Pancreas (tissue), 10 donors: ENCODE data around the gene DPEP2NB. TPM values are rescaled to one million over a fixed set of nuclear protein-coding genes. Genes with fewer than 3 reads are reported as not detected.
"Not testable (repeated sequence)": the region's sequence is repeated elsewhere in the genome, so short reads cannot be mapped to it uniquely, and the experiment has no call there.

Experiments
- ATAC-seq, 4 donors: fragments of 200-7000 bp; cut with Tn5 transposase; one replicate each; pipeline versions ENCODE4 v1.8.0 to v1.9.1; 2020; ENCODE audit warnings: mild to moderate bottlenecking in 4 of 4, moderate library complexity in 4 of 4
- DNase-seq, 6 donors: peaks; one replicate each; pipeline ENCODE4 v3.0.0-alpha.2; 2020
- FAIRE-seq: peaks from 2 replicates; lab custom pipeline; 2012; peaks lifted over from hg19 to GRCh38; lab: Jason Lieb, UNC
- H3K27ac ChIP-seq, 4 donors: fragments of 200-600 bp; sonication (generic); 1 replicate in 3 of 4; 2 replicates in 1 of 4; pipeline versions ENCODE4 v1.5.0 to v1.8.0; 2020
- H3K27me3 ChIP-seq, 4 donors: fragments of 200-600 bp; one replicate each; pipeline ENCODE4 v1.8.0; 2021
- H3K36me3 ChIP-seq, 3 donors: fragments of 200-600 bp; sonication (generic) in 1 of 3; one replicate each; pipeline versions ENCODE4 v1.5.0 to v1.8.0; 2020 to 2021
- H3K4me1 ChIP-seq, 3 donors: fragments of 200-600 bp; one replicate each; pipeline ENCODE4 v1.8.0; 2021
- H3K4me3 ChIP-seq, 4 donors: fragments of 200-600 bp; sonication (generic) in 2 of 4; one replicate each; pipeline versions ENCODE4 v1.5.0 to v1.8.0; 2020 to 2021
- H3K9me3 ChIP-seq, 4 donors: fragments of 200-600 bp; one replicate each; pipeline ENCODE4 v1.8.0; 2021
- CTCF ChIP-seq, 4 donors: fragments of 200-600 bp; sonication (generic) in 3 of 4; IDR thresholded peaks; one replicate each; pipeline versions ENCODE4 v1.5.0 to v1.8.0; 2021; ENCODE audit warnings: antibody characterized with exemption in 4 of 4
- WGBS, 2 donors: extraction: QIAGEN DNeasy Blood & Tissue Kit; methylation state at CpG; one replicate each; pipeline ENCODE4 v1.1.7; 2013; 5-methylcytosine and 5-hydroxymethylcytosine counted together
- intact Hi-C, 3 donors: fragments of 100-400 bp; cut with DNase I; formaldehyde crosslinking; loops; one replicate each; pipeline versions ENCODE4 v1.11.1 to v1.14.2; 2022
- polyA plus RNA-seq, 2 donors: library from polyadenylated mRNA; stranded (reverse); fragments of 200-250 nt; gene quantifications; one replicate each; pipeline ENCODE4 v1.2.3, GENCODE V29; 2013
- total RNA-seq, 6 donors: library from RNA; stranded (reverse); fragmentation: NEBNext Ultra II Directional in 4 of 6; extraction: Animal tissue kit (Norgen Biotek cat#: 25700) in 4 of 6; gene quantifications; one replicate each; pipeline versions ENCODE4 v1.2.1 to v1.2.4, GENCODE V29; 2021 to 2023
- donor health status: healthy with polysubstance abuse.
- donor health status: DM: no; HTN: no; CAD: no; lungs with moderate emphysema.
- donor health status: DM: no; HTN: no; CAD: no.
- donor health status: control.
- donor health status: control.
- donor health status: Bipolar disorder and iron deficiency.
- donor health status: DM: yes; HTN: yes; CAD: no.
- donor health status: DM: no; HTN: no; CAD: no.
- donor health status: DM: no; HTN: no; CAD: no.
- donor health status: DM: yes; HTN: yes; CAD: no.

DPEP2NB gene
- total and polyA plus RNA-seq, 8 donors = not detected

GRCh38 chr16:67996666-67997065 lies 19.0 kb downstream of the DPEP2NB start:
- 77 to 90% methylated on average over 5 of the region's 5 CpGs for WGBS, 2 donors
- H3K27me3 ChIP-seq = no peaks in the 10 kb centered on the region
- intact Hi-C loops = no loop called here
- no peaks in the 10 kb centered on the region for H3K36me3 ChIP-seq
- no peaks in the 10 kb centered on the region for H3K9me3 ChIP-seq
- no peak for TF ChIP-seq CTCF (IDR thresholded peaks at IDR 0.05)
- H3K4me1 ChIP-seq = peaks cover 0 to 6% (median 0%) of the 10 kb centered on the region in 3 donors
- DNase-seq (no peak), ATAC-seq (no peak), FAIRE-seq (no peak)
- no peak overlapping the region for H3K27ac ChIP-seq
- no peak overlapping the region for H3K4me3 ChIP-seq

GRCh38 chr16:67995423-67995822 lies 20.3 kb downstream of the DPEP2NB start:
- Histone ChIP-seq H3K36me3 (no peaks in the 10 kb centered on the region), H3K27ac (no peak overlapping the region), H3K27me3 (no peaks in the 10 kb centered on the region), H3K4me3 (no peak overlapping the region), H3K9me3 (no peaks in the 10 kb centered on the region), H3K4me1 (peaks cover 0 to 6% (median 0%) of the 10 kb centered on the region in 3 donors)
- intact Hi-C loops = no loop called here
- TF ChIP-seq CTCF (IDR thresholded peaks at IDR 0.05) = no peak
- 77 to 85% methylated on average over 5 of the region's 5 CpGs for WGBS, 2 donors
- DNase-seq (no peak), ATAC-seq (no peak), FAIRE-seq (no peak)

- peak in 2 of 4 donors; percentile 8 to 11 for ATAC-seq
- H3K27me3 ChIP-seq, H3K36me3 ChIP-seq, intact Hi-C loops, H3K4me1 ChIP-seq, H3K4me3 ChIP-seq, H3K9me3 ChIP-seq, FAIRE-seq, DNase-seq: not testable (repeated sequence)
- WGBS, 2 donors = 78 to 86% methylated on average over 2 to 6 of the region's 6 CpGs
- H3K27ac ChIP-seq = peak overlapping the region in 1 of 4 donors; percentile 47
Observed at GRCh38 chr16:67994040-67994408, 21.7 kb downstream of the DPEP2NB start.

- no peak for FAIRE-seq
- WGBS, 2 donors = 14 to 15% methylated on average over 39 of the region's 39 CpGs
- peak; percentile 97 to 98 (median 98) for ATAC-seq
- intact Hi-C loops = no loop called here
- Histone ChIP-seq H3K4me3 (peak overlapping the region in 3 of 4 donors; percentile 23 to 35 (median 28)), H3K27me3 (no peaks in the 10 kb centered on the region), H3K36me3 (no peaks in the 10 kb centered on the region), H3K9me3 (no peaks in the 10 kb centered on the region), H3K4me1 (peaks cover 0 to 6% (median 0%) of the 10 kb centered on the region in 3 donors), H3K27ac (peak overlapping the region in 2 of 4 donors; percentile 39 to 47)
- peak; percentile 97 to 100 (median 99) for TF ChIP-seq CTCF (IDR thresholded peaks at IDR 0.05)
- DNase-seq = peak in 5 of 6 donors; percentile 61 to 91 (median 73)
Observed at GRCh38 chr16:67993207-67994039, 22.3 kb downstream of the DPEP2NB start.

- ATAC-seq (peak in 1 of 4 donors; percentile 2), DNase-seq (peak in 1 of 6 donors; percentile 87), FAIRE-seq (no peak)
- Histone ChIP-seq H3K36me3 (no peaks in the 10 kb centered on the region), H3K4me1 (peaks cover 0 to 6% (median 0%) of the 10 kb centered on the region in 3 donors), H3K9me3 (no peaks in the 10 kb centered on the region), H3K27me3 (no peaks in the 10 kb centered on the region), H3K27ac (no peak overlapping the region), H3K4me3 (no peak overlapping the region)
- WGBS, 2 donors = 51 to 55% methylated on average over 20 of the region's 20 CpGs
- intact Hi-C loops = no loop called here
- no peak for TF ChIP-seq CTCF (IDR thresholded peaks at IDR 0.05)
Observed at GRCh38 chr16:67992661-67993206, 23.0 kb downstream of the DPEP2NB start.
